IPS-18a (cell line): ENCODE results near the gene WDR49.
"Not testable (repeated sequence)": the region's sequence is repeated elsewhere in the genome, so short reads cannot be mapped to it uniquely, and the experiment has no call there.

Experiments used
- H3K27ac ChIP-seq: one replicate; pipeline ENCODE4 v1.5.1; 2013; ENCODE audit warnings: low read length
- H3K27me3 ChIP-seq: one replicate; pipeline ENCODE4 v1.6.1; 2013; ENCODE audit warnings: mild to moderate bottlenecking, low read length; ENCODE audit not compliant: control insufficient read depth, insufficient read depth
- H3K36me3 ChIP-seq: one replicate; pipeline ENCODE4 v1.6.1; 2013; ENCODE audit warnings: low read depth, low read length; ENCODE audit not compliant: control insufficient read depth
- H3K4me1 ChIP-seq: one replicate; pipeline ENCODE4 v1.6.1; 2013; ENCODE audit warnings: low read depth, low read length; ENCODE audit not compliant: control insufficient read depth
- H3K4me3 ChIP-seq: one replicate; pipeline ENCODE4 v1.5.1; 2013; ENCODE audit warnings: low read length
- H3K9ac ChIP-seq: one replicate; pipeline ENCODE4 v1.6.1; 2013; ENCODE audit warnings: mild to moderate bottlenecking, low read length, moderate library complexity
- H3K9me3 ChIP-seq: one replicate; pipeline ENCODE4 v1.6.1; 2013; ENCODE audit warnings: low read depth, low read length; ENCODE audit not compliant: control insufficient read depth

The WDR49 gene

DNA sequence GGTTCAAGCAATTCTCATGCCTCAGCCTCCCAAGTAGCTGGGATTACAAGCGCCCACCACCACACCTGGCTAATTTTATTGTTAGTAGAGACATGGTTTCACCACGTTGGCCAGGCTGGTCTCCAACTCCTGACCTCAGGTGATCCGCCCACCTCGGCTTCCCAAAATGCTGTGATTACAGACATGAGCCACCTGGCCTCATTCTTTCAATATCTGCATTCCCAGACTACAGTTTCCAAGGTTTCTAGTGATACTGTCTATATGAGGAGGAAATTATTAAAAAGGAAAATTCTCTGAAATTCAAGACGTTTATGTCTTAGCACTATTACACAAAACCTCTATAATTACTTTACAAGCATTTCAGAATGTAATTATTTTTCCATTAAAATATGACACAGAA, 39.5 kb downstream of the WDR49 start:
- not testable (repeated sequence) for H3K36me3 ChIP-seq, H3K27ac ChIP-seq, H3K27me3 ChIP-seq, H3K4me1 ChIP-seq, H3K4me3 ChIP-seq, H3K9me3 ChIP-seq, H3K9ac ChIP-seq

DNA sequence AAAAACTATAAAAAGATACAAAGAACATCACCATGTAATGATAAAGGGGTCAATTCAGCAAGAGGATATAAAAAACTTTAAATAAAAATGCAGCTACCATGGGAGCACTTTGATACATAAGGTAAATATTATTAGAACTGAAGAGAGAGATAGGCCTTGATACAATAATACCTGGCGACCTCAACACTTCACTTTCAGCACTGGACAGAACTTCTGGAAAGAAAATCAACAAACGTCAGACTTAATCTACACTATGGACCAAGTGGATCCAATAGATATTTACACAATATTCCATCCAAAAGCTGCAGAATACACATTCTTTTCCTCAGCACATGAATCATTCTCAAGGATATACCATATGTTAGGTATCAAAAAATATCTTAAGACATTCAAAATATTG, 42.0 kb downstream of the WDR49 start:
- Histone ChIP-seq H3K36me3 (no peaks in the 10 kb centered on the region), H3K4me1 (no peaks in the 10 kb centered on the region), H3K27ac (no peak overlapping the region), H3K4me3 (no peak overlapping the region), H3K9me3 (no peaks in the 10 kb centered on the region), H3K27me3 (no peaks in the 10 kb centered on the region), H3K9ac (no peak overlapping the region)

DNA sequence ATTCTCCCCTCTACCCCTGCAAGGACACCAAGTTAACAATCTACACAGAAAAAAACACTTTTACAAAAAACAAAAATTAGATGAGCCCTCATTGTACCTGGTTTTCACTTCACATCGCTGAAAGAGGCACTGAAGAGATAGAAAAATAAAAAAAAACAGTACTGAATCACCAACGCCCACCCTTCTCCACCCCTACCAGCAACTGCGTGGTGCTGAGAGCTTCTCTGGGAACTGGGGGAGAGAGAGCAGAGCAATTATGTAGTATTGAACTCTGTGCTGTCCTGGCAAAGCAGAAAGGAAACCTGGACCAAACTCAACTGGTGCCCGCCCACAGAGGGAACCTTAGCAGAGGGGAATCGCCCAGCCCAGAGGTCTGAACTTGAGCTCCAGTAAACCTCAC, 44.6 kb downstream of the WDR49 start:
- no peak overlapping the region for H3K9ac ChIP-seq

DNA sequence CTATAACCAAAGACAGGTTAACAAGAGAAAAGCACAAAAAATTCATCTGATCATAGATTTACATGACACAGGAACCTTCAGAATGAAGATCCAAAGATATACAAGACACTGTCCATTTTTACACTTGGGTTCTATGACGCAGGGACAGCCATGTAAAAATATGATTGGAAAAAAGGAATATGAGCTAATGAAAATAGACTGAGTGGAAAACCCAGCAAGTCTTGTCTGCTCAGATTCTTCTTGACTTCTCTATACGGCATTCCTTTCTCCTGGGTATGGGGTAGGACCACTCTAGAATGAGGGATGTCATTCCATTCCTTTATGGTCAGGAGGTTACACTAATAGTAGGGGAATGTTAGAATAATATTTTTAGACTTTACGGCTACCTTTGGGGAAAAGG, 46.9 kb downstream of the WDR49 start:
- no peaks in the 10 kb centered on the region for H3K27me3 ChIP-seq
- no peak overlapping the region for H3K9ac ChIP-seq

More for the DNA sequence above, 44.6 kb downstream of the WDR49 start:
- Histone ChIP-seq H3K4me1 (peaks cover 20% of the 10 kb centered on the region), H3K27ac (no peak overlapping the region), H3K9me3 (no peaks in the 10 kb centered on the region), H3K27me3 (no peaks in the 10 kb centered on the region), H3K4me3 (no peak overlapping the region), H3K36me3 (no peaks in the 10 kb centered on the region)

DNA sequence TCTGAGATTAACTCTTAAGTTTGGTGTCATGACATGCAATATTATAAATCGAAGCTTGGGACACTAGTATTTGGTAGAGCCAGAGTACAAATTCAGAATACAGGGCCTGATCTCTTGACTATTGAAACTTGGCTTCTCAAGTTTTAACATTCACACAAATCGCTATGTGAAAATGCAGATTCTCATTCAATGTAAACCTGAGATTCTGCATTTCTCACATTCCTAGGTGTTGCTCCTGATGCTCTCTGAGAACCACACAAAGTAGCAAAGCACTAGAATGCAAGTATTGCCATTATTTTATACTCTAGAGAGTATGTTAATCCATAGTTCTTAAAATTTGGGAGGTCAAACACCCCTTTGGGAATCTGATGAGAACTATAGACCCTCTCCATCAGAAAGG, 47.9 kb downstream of the WDR49 start:
- H3K27me3 ChIP-seq, result no peaks in the 10 kb centered on the region

More for the DNA sequence above, 46.9 kb downstream of the WDR49 start:
- peaks cover 34% of the 10 kb centered on the region for H3K4me1 ChIP-seq
- H3K36me3 ChIP-seq, result no peaks in the 10 kb centered on the region
- no peak overlapping the region for H3K27ac ChIP-seq
- no peak overlapping the region for H3K4me3 ChIP-seq
- H3K9me3 ChIP-seq, result no peaks in the 10 kb centered on the region

DNA sequence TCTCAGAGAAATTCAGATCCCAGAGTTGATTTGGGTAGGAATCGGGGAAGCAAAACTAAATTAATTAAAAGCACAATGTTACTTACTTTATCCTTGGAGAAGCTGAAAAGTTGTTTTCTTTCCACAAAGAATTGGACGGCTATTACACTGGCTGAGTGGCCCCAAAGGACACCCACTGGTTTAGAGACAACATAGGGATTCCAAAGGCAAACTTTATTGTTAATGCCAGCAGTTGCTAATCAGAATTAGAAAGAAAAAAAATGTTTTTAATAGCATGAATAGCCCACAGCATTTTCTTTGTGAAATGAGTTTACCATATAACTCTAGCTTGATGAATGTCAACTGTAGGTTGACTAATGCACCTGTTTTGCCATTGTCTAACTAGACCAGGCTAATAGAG, 51.7 kb downstream of the WDR49 start:
- Histone ChIP-seq H3K36me3 (no peaks in the 10 kb centered on the region), H3K27me3 (no peaks in the 10 kb centered on the region), H3K9me3 (peaks cover 2% of the 10 kb centered on the region), H3K27ac (no peak overlapping the region), H3K4me1 (peaks cover 39% of the 10 kb centered on the region), H3K4me3 (peak overlapping the region; percentile 31), H3K9ac (no peak overlapping the region)

More for the DNA sequence above, 47.9 kb downstream of the WDR49 start:
- H3K4me3 ChIP-seq, result no peak overlapping the region
- no peaks in the 10 kb centered on the region for H3K36me3 ChIP-seq
- H3K27ac ChIP-seq, result no peak overlapping the region
- peaks cover 39% of the 10 kb centered on the region for H3K4me1 ChIP-seq
- H3K9me3 ChIP-seq, result no peaks in the 10 kb centered on the region
- no peak overlapping the region for H3K9ac ChIP-seq

DNA sequence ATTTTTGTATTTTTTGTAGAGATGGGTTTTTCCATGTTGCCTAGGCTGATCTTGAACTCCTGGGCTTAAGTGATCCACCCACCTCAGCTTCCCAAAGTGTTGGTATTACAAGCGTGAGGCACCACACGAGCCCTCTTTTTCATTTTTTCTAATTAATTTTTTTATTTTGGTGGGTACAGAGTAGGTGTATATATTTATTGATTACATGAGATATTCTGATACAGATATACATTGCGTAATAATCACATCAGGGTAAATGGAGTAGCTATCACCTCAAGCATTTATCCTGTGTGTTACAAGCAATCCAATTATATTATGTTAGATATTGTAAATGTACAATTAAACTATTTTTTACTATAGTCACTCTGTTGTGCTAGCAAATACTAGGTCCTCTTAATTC, 66.1 kb downstream of the WDR49 start:
- Histone ChIP-seq H3K36me3 (no peaks in the 10 kb centered on the region), H3K27me3 (no peaks in the 10 kb centered on the region), H3K4me3 (no peak overlapping the region), H3K4me1 (no peaks in the 10 kb centered on the region), H3K27ac (no peak overlapping the region), H3K9ac (no peak overlapping the region), H3K9me3 (no peaks in the 10 kb centered on the region)

DNA sequence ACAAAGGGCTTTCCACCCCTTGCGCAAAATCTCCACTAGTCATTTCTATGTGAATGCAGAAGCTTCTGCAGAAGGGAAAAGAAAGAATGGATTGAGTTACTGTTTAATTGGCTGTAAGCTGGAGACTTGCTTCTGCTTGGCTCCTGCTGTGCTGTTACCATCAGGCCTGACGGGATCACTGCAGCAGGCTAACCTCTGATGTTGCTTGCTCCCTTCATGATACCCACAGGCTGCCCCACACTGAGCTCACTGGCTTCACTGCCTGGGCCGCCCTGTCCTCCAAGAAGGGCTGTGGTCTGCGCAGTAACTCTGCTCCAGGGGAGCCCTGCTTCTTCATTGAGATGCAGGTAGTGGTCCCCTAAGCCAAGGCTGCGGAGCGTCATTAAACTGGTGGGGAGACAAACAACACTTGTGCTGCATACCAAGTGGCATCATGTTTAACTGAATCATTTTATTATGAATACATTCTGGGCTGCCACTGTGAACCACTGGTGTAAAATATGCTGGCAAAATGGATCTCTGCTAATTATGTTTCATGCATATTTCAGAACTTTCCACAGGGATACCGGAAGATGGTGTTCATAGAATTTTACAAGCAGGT, 78.6 kb downstream of the WDR49 start:
- peaks cover 3% of the 10 kb centered on the region for H3K4me1 ChIP-seq

DNA sequence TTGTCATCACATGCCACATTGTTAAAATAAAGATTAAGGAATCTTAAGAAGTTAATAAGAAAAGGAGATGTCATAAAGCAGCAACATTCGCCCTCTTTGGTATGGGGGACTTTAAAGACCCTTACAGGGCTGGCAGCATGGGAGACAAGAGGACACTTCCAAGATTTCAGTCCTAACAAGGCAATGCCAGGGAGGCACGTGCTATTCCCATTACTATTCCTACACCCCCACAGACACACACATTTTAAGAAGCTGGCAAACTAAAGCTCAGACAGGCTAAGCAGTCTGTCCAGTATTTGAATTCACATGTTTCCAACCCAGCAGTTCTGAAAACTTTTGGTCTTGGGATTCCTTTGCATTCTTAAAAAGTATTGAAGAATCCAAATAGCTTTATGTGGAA, 80.8 kb downstream of the WDR49 start:
- H3K36me3 ChIP-seq, result no peaks in the 10 kb centered on the region
- no peak overlapping the region for H3K9ac ChIP-seq

More for the DNA sequence above, 78.6 kb downstream of the WDR49 start:
- no peak overlapping the region for H3K9ac ChIP-seq
- no peaks in the 10 kb centered on the region for H3K9me3 ChIP-seq
- H3K27me3 ChIP-seq, result no peaks in the 10 kb centered on the region
- H3K27ac ChIP-seq, result no peak overlapping the region
- H3K4me3 ChIP-seq, result no peak overlapping the region
- H3K36me3 ChIP-seq, result no peaks in the 10 kb centered on the region

DNA sequence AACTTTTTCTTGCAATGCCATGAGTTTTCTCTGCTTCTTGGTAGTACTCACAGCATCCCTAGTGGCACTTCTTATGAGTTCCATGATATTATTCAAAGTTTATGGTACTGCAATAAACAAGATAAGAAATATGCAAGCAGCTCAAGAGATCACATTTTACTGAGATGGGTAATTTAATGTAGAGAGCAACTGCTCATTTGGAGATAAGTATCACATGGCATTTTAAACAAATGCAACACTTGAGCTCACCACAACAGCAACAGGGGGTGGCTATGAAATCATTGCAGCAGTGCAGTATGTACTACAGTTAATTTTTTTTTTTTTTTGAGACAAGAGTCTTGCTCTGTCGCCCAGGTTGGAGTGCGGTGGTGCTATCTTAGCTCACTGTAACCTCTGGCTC, 85.1 kb downstream of the WDR49 start:
- Histone ChIP-seq H3K9ac (no peak overlapping the region), H3K27ac (no peak overlapping the region), H3K9me3 (no peaks in the 10 kb centered on the region), H3K36me3 (no peaks in the 10 kb centered on the region), H3K4me1 (no peaks in the 10 kb centered on the region), H3K4me3 (no peak overlapping the region), H3K27me3 (no peaks in the 10 kb centered on the region)

More for the DNA sequence above, 80.8 kb downstream of the WDR49 start:
- Histone ChIP-seq H3K4me3 (no peak overlapping the region), H3K27ac (no peak overlapping the region), H3K9me3 (no peaks in the 10 kb centered on the region), H3K4me1 (peaks cover 3% of the 10 kb centered on the region), H3K27me3 (no peaks in the 10 kb centered on the region)

DNA sequence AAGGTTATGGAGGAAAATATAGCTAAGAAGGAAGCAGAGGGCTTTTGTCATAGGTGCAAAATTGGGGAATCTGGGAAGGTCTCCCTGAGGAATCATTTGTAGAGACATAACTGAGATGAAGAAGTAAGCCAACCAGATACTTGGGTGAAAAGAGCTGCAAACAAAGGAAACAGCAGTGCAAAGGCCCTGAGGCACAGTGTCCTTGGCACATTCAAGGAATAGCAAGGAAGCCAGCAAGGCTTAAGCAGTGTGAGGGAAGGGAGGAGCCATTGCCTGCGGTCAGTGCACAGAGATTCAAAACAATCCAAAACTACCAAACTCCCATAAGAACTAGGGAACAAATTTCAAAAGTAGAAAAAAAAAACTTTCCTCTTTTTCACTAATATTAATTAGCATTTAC, 88.3 kb downstream of the WDR49 start:
- Histone ChIP-seq H3K4me3 (no peak overlapping the region), H3K9me3 (no peaks in the 10 kb centered on the region), H3K36me3 (no peaks in the 10 kb centered on the region)

DNA sequence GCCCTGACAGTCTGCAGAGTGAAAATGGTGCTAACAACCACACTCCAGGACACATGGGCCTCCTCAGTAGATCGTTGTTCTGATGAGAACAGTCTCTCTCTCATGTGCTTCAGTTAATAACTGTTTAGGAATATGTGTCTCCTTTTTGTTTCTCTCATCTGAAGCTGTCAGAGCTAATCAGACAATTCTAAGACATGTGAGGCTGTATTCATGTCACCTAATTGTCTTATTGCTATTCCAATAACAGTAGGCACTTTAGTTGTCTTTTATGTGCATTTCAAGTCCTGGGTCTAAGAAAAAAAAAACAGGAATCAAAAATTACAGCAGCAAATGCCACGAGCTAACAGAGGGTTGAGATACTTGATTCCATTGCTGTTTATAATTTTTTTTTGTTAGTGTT, 89.1 kb downstream of the WDR49 start:
- no peaks in the 10 kb centered on the region for H3K36me3 ChIP-seq

More for the DNA sequence above, 88.3 kb downstream of the WDR49 start:
- Histone ChIP-seq H3K27ac (no peak overlapping the region), H3K4me1 (no peaks in the 10 kb centered on the region), H3K9ac (no peak overlapping the region), H3K27me3 (no peaks in the 10 kb centered on the region)

More for the DNA sequence above, 89.1 kb downstream of the WDR49 start:
- H3K9me3 ChIP-seq, result no peaks in the 10 kb centered on the region
- H3K9ac ChIP-seq, result no peak overlapping the region
- no peaks in the 10 kb centered on the region for H3K4me1 ChIP-seq
- H3K27ac ChIP-seq, result no peak overlapping the region
- no peak overlapping the region for H3K4me3 ChIP-seq
- H3K27me3 ChIP-seq, result no peaks in the 10 kb centered on the region
